Measurements from ENCODE around the gene ANKRD44.
A peak's percentile ranks its signal among the peaks of the same experiment; 100 is the strongest.

The ANKRD44 gene

DNA sequence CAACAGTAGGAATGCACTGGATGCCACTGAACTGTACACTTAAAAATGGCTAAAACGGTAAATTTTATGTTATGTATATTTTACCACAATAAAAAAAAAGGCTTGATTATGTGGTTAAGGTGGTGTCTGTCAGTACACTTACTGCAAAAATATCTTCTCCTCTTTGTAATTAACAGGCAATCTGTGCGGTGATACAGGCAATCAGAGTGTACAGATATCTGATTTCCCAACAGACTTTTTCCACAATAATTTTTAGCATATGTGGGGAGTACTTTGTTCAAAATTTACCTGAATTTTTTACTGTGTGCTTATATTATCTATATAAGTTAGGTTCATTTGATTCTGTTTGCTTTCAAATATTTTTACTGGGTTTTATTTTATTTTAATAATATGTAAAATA, 209.1 kb downstream of the ANKRD44 start:
- DNase-seq: no peak

DNA sequence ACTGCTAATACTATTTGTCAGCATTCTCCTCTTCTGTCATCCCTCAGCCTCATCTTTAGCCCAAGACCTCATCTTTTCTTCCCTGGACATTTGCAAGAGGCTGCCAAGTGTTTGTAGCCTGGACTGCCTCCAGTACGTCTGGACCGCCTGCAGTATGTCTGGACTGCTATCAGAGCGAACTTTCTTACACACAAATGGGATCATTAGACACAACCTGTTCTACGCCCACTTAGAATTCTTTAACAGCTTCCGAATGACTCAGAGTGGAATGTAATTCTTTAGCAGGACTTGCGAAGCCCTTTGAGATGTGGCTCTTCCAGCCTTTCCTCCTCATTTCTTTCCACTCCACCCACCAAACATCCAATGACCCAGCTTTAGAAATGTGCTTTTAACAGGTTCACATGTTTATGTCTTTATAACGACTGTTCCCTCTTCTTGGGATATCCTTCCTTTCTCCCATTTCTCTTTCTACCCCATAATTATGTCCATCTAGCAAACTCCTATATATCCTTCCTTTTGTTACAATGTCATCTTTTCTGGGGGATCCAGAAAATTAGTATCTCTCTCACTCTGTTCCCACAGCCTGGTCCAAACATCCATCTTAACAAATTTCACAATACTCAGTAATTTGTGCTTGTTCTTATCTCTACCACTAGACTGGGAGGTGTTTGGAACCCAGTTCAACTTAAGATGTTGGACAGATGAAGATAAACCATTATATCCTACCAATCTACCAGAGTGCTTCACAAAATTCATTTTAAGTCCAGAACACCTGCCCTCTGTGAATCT, 212.8 kb downstream of the ANKRD44 start:
- DNase-seq: no peak

GRCh38 chr2:197096649-197097048, 213.9 kb downstream of the ANKRD44 start:
- no peak for DNase-seq

GRCh38 chr2:197092431-197092830, 218.1 kb downstream of the ANKRD44 start:
- no peak for DNase-seq

- DNase-seq: no peak
Measured at GRCh38 chr2:197090742-197091367, 219.7 kb downstream of the ANKRD44 start.

DNA sequence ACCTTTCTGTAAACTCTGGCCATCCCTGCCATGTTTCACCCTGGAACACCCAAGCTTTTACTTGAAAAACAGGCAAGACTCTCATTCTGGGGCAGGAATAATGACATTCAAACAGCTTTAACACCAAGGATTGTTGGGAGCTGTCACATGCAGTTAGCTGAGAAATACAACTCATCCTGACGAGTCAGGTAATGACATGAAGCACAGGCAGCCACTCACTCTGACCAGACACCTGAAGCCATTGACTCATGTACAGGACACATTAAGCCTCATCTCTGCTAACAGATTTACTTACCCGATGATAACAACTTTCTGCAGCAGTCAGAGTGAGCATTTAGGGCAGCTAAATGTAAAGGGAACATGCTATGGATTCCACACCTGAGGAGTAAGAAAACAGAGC, 220.9 kb downstream of the ANKRD44 start:
- no peak for DNase-seq

- no peak for DNase-seq
Measured at GRCh38 chr2:197088694-197089093, 221.9 kb downstream of the ANKRD44 start.

GRCh38 chr2:197086500-197086899, 224.1 kb downstream of the ANKRD44 start:
- peak in 1 of 2 donors; percentile 31 for DNase-seq

GRCh38 chr2:197085665-197086064, 224.9 kb downstream of the ANKRD44 start:
- DNase-seq: no peak

- DNase-seq: no peak
Measured at GRCh38 chr2:197081294-197081693, 229.3 kb downstream of the ANKRD44 start.

DNA sequence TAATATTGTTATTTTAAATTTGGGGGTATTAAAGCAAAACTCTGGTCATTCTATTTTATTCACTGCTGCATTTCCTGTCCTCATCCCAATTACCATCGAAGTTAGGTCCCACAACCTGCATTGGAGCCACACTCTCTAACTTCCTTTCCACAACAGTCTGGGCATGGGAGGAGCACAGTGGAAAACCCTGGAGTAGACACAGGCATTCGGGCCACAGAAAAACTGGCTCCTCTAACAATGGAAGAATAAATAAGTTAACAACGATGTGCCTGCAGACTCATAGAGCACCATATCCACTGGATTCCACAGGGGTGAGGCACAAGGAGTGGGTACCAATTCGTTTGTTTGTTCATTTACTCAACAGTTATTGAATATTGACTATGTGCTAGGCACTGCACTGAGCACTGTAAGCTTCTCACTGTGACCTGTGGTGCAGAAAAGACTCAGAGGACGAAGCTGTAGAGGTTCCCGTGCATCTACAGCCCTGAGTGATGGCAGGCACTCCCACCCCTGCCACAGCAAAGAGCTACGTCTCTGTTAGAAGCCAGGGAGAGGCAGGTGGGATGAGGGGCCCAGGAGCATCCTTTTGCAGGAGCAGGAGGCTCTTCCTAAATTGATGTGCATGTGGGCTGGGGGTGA, 229.9 kb downstream of the ANKRD44 start:
- DNase-seq: no peak

- DNase-seq: no peak
Measured at GRCh38 chr2:197079832-197080555, 230.6 kb downstream of the ANKRD44 start.

DNA sequence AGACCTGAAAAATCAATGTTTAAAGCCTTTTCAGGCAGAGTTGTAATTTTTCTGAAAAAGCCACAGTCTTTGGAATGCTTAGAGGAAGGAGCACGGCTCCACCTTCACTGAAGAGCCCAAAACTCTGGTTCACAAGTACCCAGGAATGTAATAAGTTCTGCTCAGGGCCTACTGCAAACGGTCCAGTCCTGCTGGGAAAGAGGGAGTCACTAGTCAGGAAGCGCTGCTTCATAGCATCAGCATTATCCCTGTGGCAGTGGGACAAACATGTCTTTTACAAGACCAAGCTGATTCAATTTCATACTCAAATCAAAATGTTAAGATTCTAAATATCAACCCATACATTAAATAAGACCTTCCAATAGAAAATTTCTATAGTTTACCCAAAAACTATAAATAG, 231.2 kb downstream of the ANKRD44 start:
- no peak for DNase-seq

DNA sequence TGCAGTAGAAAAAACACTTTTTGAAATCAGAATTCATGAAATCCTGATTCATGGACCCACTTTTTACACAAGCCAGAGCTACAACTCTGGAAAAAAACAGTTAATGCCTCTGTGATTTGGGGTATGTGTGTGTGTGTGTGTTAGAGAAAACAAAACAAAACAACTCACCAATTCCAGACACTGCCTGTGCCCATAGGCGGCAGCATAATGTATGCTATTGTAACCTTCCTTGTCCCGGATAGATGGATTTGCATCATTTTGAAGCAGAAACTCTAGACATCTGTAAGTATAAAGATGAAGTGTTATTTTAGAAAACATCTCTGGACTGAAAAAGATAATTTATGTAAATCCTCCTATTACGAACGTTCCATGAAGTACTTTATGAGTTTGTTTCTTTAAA, 232.0 kb downstream of the ANKRD44 start:
- DNase-seq: no peak

DNA sequence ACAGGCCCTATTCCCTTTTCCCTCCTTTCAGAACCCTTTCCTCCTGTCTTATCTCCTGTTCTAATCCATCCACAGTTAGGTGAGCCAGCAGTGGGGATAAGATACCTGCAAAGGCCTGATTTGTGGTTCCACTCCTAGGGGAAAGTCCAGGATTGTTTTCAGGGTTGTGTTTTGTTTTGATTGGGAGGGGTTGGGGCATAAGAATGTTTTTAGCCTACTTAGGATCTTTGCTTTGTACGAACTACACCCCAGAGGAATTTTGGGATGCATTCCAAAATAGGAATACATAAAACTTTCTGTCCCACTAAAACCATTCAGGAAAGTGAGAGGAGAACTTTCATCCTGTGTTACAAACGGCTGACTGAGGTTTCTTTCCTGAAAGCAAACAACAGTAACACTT, 233.2 kb downstream of the ANKRD44 start:
- DNase-seq: no peak

DNA sequence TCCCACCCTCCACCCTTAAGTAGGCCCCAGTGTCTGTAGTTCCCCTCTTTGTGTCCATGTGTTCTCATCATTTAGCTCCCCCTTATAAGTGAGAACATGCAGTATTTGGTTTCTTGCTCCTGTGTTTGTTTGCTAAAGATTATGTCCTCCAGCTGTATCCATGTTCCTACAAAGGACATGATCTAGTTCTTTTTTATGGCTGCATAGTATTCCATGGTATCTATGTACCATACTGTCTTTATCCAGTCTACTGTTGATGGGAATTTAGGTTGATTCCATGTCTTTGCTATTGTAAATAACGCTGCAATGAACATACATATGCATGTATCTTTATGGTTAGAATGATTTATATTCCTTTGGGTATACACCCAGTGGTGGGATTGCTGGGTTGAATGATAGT, 233.9 kb downstream of the ANKRD44 start:
- DNase-seq: no peak

- no peak for DNase-seq
Measured at GRCh38 chr2:197075754-197076337, 234.7 kb downstream of the ANKRD44 start.

GRCh38 chr2:197075281-197075680, 235.3 kb downstream of the ANKRD44 start:
- DNase-seq: no peak

GRCh38 chr2:197073701-197074433, 236.7 kb downstream of the ANKRD44 start:
- DNase-seq: no peak

DNA sequence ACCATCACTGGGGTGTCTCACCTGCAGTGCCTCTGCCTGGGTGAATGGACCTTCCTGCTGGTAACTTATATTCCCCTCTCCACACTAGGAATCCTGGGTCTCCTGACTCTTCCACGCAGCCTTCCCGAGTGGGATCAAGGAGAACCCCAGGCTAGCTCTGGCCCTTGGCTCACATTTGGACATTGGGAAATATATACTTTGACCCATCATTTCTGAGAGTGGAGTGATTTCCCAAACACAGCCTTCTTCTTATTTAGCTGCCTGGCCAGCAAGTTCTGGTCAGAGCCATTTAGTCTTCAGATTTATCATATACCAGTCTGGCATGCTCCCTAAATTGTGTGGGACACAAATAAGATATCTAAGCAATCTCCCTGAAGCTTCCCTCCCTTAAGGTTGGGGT, 237.3 kb downstream of the ANKRD44 start:
- DNase-seq: no peak

DNA sequence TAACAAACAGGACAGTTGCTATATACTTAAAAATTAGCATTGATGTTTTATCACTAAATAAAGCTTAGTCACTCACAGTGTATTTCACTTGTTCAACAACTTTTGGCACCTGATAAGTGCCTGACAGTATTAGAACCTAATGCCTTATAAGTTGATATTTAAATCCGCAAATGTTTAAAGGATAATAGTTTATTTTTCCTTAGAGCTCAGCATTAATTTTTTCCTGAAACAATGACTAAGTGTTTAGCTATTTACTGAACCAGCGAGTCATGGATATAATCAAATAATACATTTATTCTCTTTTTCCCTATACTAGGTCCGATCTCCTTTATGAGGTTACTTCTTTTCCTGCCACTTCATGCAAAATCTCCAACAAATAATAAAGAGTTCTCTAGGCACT, 238.0 kb downstream of the ANKRD44 start:
- no peak for DNase-seq

GRCh38 chr2:197071790-197072436, 238.7 kb downstream of the ANKRD44 start:
- DNase-seq: no peak
